Tibial artery (tissue), 4 donors: ENCODE measurements around the gene OR2H2.

Experiments used
- DNase-seq, 2 donors: peaks; one replicate each; pipeline ENCODE4 v3.0.0-alpha.2; 2019
- H3K27ac ChIP-seq, 2 donors: fragments of 200-600 bp; sonication (generic) in 1 of 2; 1 replicate in 1 of 2; 2 replicates in 1 of 2; pipeline ENCODE4 v1.5.1; 2018 to 2019; ENCODE audit warnings: mild to moderate bottlenecking in 1 of 2
- H3K27me3 ChIP-seq, 2 donors: fragments of 200-600 bp; sonication (generic) in 1 of 2; one replicate each; pipeline versions ENCODE4 v1.5.1 to v1.6.0; 2016 to 2019
- H3K36me3 ChIP-seq, 3 donors: fragments of 200-600 bp; sonication (generic) in 2 of 3; one replicate each; pipeline ENCODE4 v1.5.1; 2016 to 2019; ENCODE audit warnings: mild to moderate bottlenecking in 2 of 3
- H3K4me1 ChIP-seq, 4 donors: fragments of 200-600 bp; sonication (generic) in 2 of 4; 1 replicate in 3 of 4; 2 replicates in 1 of 4; pipeline ENCODE4 v1.5.1; 2016 to 2019
- H3K4me3 ChIP-seq, 2 donors: fragments of 200-600 bp; sonication (generic) in 1 of 2; 1 replicate in 1 of 2; 2 replicates in 1 of 2; pipeline ENCODE4 v1.5.1; 2018 to 2019; ENCODE audit warnings: mild to moderate bottlenecking in 2 of 2
- H3K9me3 ChIP-seq, 3 donors: fragments of 200-600 bp; sonication (generic) in 1 of 3; one replicate each; pipeline ENCODE4 v1.5.1; 2016 to 2019
- intact Hi-C: fragments of 100-400 bp; cut with DNase I; formaldehyde crosslinking; loops from one replicate; pipeline ENCODE4 v1.15.0; 2023; ENCODE audit warnings: low total_unique reads
- TF ChIP-seq, protein P1 (sequence below), 2 experiments: fragments of 200-600 bp in 1 of 2; fragments of 450-650 bp in 1 of 2; IDR thresholded peaks; one replicate each; pipeline ENCODE4 v1.5.1; 2017 to 2019; ENCODE audit warnings: antibody characterized with exemption in 2 of 2, mild to moderate bottlenecking in 1 of 2, moderate library complexity in 1 of 2

The OR2H2 gene

DNA sequence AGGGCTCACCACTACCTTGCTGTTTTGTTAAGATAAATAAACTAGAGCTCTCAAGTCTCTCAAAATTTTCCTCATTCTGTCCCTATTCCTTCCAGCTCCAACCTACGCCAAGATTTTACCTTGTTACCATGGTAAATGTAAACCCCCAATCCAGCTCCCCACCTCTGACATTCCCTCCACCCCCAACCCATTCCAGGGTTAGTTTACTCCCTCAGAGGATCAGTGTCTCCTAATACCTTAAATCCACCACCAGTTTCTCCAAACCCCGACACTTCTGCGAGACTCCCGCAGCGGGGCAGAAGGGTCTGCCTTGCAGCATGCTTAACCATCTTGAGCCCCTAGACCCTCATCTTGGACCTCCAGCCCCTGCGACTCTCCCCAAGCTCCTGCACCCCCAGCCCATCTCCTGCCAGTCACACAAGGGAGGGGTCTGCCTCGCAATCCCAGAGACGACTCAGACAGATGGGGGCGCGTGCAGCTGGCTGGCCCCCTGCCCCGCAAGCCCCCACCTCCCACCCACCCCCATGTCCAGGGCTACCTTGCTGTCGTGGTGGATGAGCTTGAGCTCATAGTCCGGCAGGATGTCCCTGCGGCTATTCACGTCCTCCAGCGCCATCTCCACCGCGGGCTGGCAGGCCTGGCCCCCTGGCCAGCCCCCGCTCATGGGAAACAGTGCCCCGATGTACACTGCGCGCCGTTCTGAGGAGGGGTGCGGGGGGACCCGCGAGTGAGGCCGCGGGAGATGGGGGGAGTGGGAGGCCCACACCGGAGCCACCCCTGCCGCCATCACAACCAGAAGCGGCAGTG, 42.2 kb downstream of the OR2H2 start:
- TF ChIP-seq, protein P1, sequence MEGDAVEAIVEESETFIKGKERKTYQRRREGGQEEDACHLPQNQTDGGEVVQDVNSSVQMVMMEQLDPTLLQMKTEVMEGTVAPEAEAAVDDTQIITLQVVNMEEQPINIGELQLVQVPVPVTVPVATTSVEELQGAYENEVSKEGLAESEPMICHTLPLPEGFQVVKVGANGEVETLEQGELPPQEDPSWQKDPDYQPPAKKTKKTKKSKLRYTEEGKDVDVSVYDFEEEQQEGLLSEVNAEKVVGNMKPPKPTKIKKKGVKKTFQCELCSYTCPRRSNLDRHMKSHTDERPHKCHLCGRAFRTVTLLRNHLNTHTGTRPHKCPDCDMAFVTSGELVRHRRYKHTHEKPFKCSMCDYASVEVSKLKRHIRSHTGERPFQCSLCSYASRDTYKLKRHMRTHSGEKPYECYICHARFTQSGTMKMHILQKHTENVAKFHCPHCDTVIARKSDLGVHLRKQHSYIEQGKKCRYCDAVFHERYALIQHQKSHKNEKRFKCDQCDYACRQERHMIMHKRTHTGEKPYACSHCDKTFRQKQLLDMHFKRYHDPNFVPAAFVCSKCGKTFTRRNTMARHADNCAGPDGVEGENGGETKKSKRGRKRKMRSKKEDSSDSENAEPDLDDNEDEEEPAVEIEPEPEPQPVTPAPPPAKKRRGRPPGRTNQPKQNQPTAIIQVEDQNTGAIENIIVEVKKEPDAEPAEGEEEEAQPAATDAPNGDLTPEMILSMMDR (IDR thresholded peaks at IDR 0.05): no peak
- Histone ChIP-seq H3K27ac (peak overlapping the region; percentile 67 to 83), H3K36me3 (peaks cover 5 to 28% (median 12%) of the 10 kb centered on the region in 3 donors), H3K4me1 (peaks cover 0 to 33% (median 26%) of the 10 kb centered on the region in 4 donors), H3K4me3 (peak overlapping the region; percentile 59 to 60), H3K9me3 (no peaks in the 10 kb centered on the region), H3K27me3 (no peaks in the 10 kb centered on the region)
- intact Hi-C loops: no loop called here
- DNase-seq: no peak

DNA sequence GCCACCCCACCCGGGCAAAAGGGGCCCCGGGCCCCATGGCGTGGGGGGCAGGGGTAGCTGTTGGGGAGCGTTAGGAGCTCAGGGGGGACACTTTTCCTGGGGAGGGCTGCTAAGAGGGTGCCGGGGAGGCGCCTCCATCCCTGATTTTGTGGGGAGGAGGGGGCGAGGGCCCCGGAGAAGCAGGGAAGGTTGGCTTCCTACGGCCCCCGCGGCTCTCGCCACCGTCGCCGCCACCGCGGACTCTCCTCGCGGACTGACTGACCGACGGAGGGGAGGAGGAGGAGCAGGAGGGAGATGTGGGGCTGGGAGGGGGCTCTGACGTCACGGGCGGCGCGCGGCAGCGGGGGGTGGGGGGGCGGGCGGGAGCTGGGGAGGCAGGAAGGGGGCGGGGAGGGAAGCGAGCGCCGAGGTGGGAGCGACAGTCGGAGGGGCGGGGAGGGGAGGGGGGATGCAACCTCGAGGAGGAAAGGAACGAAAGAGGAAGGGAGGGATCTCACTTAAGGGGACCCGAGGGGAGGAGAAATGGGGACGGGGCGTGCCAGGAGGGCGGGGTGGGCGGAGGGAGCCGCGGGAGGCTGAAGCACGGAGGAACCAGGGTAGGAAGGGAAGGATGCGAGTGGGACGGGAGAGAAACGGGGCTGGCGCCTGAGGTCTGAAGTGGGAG, 43.0 kb downstream of the OR2H2 start:
- TF ChIP-seq, protein P1 (IDR thresholded peaks at IDR 0.05): no peak
- DNase-seq: peak; percentile 66 to 83
- peak overlapping the region; percentile 59 to 60 for H3K4me3 ChIP-seq
- peaks cover 0 to 34% (median 27%) of the 10 kb centered on the region in 4 donors for H3K4me1 ChIP-seq
- peak overlapping the region; percentile 67 to 83 for H3K27ac ChIP-seq
- peaks cover 5 to 21% (median 9%) of the 10 kb centered on the region in 3 donors for H3K36me3 ChIP-seq
- intact Hi-C loops: no loop called here
- no peaks in the 10 kb centered on the region for H3K27me3 ChIP-seq
- H3K9me3 ChIP-seq: no peaks in the 10 kb centered on the region

DNA sequence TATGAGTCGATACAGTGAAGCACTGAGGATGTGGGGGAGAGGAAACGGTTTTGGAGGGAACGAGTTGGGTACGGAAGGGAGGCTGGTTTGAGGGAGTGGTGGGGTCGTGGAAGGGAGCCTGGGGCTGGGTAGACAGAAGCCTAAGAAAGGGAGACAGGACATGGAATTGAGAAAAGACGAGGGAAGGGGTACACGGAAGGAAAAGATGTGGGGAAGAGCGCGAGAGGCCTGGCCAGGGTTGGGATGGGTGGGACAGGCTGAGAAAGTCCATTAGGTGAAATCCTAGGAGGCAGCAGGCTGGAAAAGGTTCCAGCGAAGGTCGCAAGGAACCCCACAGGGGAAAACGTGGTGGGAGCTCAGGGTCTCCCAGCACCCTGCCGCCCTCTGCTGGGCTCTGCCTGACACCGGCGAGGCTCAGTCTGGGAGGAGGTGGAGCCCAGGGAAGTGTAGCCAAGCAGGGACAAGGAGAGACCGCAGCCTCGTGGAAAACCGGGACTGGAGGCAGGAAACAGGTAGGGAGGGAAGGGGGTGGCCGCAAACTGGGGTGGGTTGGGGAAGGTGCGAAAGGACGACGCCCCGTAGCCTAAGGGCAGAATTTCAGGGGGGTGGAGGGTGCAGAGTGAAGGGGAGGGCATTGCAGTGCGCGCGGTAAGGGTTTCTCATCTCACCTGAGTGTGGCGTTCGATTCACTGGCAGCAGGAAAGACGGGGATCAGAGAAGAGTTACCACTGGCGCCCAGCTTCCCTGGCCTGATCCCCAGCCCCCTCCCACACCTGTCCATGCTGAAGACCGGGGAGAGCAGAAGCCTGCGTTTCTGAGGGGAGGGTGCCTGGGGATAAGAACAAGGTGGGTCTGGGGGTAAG, 43.7 kb downstream of the OR2H2 start:
- peak; percentile 77 to 87 for DNase-seq
- intact Hi-C loops: no loop called here
- Histone ChIP-seq H3K4me3 (peak overlapping the region; percentile 59 to 60), H3K36me3 (peaks cover 3 to 13% (median 4%) of the 10 kb centered on the region in 3 donors), H3K9me3 (no peaks in the 10 kb centered on the region), H3K4me1 (peaks cover 0 to 34% (median 28%) of the 10 kb centered on the region in 4 donors), H3K27ac (peak overlapping the region; percentile 67 to 83), H3K27me3 (no peaks in the 10 kb centered on the region)
- TF ChIP-seq, protein P1 (IDR thresholded peaks at IDR 0.05): peak; percentile 46 to 68

DNA sequence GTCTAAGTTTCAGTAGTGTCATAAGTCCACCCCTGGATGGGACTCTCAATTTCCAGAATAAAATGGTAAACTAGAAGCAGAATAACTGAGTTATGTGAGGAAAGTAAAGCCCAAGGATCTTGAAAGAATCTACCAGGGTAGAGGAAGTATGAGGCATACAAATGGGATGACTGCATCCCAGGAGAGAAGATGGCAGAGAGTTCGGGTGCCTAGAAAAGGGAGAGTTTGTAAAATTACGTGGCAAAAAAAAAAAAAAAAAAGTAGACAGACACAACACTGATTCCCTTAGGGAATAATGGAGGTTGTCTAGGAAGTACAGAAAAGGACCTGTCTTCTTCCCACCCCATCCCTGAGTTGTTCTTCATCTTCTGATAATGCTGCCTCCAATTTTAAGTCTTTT, 44.6 kb downstream of the OR2H2 start:
- no peak overlapping the region for H3K4me3 ChIP-seq
- no peak overlapping the region for H3K27ac ChIP-seq
- peaks cover 0 to 4% (median 0%) of the 10 kb centered on the region in 3 donors for H3K36me3 ChIP-seq
- H3K4me1 ChIP-seq: peaks cover 0 to 35% (median 28%) of the 10 kb centered on the region in 4 donors
- TF ChIP-seq, protein P1 (IDR thresholded peaks at IDR 0.05): no peak
- no peak for DNase-seq
- H3K9me3 ChIP-seq: no peaks in the 10 kb centered on the region
- intact Hi-C loops: no loop called here
- no peaks in the 10 kb centered on the region for H3K27me3 ChIP-seq

DNA sequence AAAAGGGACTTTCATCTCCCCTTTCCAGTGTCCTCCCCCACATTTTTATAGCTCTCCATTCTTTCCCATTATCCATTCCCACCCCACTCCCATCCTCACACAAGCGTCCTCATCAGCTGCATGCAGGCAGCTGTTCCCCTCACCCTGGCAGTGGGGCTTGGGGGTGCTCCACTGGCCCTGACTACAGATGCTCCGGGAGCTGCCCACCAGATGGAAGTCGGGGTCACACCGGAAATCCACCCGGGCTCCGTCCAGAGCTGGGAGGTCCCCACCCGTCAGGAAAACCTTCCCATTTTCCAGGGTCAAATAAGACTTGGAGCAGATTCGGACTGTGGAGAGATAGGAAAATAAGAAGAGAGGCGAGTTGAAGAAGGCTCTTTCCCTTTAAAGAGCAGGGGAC, 45.4 kb downstream of the OR2H2 start:
- Histone ChIP-seq H3K4me3 (no peak overlapping the region), H3K9me3 (no peaks in the 10 kb centered on the region), H3K4me1 (peaks cover 0 to 35% (median 28%) of the 10 kb centered on the region in 4 donors), H3K36me3 (no peaks in the 10 kb centered on the region), H3K27me3 (no peaks in the 10 kb centered on the region), H3K27ac (no peak overlapping the region)
- TF ChIP-seq, protein P1 (IDR thresholded peaks at IDR 0.05): no peak
- DNase-seq: no peak
- intact Hi-C loops: no loop called here
